SH-SY5Y (cell line): ENCODE results near the gene ROBO2.

ENCODE experiments used
- GATA2 ChIP-seq: IDR thresholded peaks from 2 replicates; pipeline ENCODE4 v1.6.1; 2011; ENCODE audit warnings: mild to moderate bottlenecking, low read depth, low read length
- GATA3 ChIP-seq: IDR thresholded peaks from 2 replicates; pipeline ENCODE4 v1.6.1; 2011; ENCODE audit warnings: low read depth, mild to moderate bottlenecking, low read length, moderate library complexity

ROBO2 gene

DNA sequence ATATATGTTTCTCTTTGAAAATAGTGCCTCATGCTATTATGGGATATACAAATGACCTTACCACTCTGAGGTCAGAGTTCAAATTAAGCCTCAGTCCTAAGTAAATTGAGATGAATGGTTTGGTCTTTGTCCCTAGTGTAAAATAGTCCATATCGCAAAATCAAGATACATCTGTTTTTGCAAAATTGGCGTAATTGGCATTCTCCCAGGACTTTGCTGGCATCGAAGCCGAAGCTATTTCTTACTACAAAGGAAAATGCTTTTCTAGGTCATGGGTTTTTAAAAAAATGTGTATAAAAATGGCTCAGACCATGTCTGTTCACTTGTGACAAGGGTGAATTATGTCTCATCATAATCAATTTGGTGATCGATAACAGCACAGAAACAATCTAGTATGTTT lies 25.9 kb downstream of the ROBO2 start:
- TF ChIP-seq GATA3 = peak; percentile 81
- peak; percentile 59; the same call in 1 of the 2 replicates for TF ChIP-seq GATA2

DNA sequence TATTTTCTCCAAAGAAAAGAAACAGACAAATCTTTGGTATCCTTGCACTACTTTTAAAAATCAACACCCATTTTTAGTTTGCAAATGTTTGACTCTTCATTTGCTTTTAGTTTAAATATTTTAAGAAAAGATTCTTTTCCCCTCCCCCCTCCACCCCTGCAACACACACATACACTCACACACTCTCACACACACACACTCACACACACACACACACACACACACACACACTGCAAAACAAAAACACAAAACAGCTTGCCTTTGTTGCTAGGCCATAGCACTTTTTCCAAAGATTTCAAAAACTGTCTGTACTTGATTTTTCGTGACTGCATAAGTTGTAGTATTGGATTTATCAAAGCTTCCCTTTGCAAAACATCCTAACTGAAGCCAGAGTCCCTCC lies 26.9 kb downstream of the ROBO2 start:
- no peak for TF ChIP-seq GATA3
- no peak for TF ChIP-seq GATA2

DNA sequence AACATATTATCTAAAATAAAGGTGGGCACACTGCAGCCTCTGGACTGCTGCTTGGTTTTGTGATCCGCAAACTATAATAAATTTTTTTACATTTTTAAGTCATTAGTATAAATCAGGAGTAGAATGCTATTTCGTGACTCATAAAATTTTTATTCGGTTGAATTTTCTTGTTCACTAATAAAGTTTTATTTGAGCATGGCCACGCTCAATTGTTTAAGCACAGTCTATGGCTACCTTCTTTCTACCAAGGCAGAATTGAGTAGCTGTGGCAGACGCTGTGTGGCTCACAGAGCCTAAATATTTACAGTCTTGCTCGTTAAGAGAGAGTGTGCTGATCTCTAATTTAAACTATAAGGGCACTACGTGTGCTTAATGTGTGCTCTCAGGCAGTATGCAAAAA lies 28.9 kb downstream of the ROBO2 start:
- TF ChIP-seq GATA3 (no peak), GATA2 (no peak)

DNA sequence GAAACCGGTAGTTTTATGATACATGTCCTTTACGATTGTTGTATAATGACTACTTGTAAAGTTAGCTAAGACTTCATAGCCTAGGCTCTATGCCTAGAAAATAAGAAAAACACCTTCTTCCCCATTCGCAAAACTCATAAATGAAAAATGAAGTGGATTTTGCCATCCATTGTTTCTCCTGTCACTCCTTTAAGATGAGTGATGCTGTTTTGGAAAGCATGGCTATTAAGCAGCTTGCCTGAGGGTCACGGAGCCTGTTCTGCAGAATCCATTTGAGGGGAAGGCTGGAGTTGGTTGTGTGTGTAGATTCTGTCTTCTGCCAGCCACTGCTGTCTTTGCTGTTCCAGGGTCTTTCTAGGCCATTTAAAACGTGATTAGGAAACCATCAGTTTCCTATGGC lies 31.5 kb downstream of the ROBO2 start:
- TF ChIP-seq GATA2 (no peak), GATA3 (no peak)

DNA sequence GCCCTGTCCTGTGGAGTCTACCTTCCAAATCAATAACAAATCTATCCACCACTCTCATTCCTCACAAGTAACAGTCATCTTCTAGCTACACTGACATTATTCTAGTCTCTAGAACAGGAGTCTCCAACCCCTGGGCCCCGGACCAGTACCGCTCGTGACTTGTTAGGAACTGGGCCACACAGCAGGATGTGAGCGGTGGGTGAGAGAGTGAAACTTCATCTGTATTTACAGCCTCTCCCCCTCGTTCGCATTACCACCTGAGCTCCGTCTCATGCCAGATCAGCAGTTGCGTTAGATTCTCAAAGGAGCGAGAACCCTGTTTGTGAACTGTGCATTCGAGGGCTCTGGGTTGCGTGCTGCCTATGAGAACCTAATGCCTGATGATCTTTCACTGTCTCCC lies 31.9 kb downstream of the ROBO2 start:
- TF ChIP-seq GATA3 (no peak), GATA2 (no peak)

DNA sequence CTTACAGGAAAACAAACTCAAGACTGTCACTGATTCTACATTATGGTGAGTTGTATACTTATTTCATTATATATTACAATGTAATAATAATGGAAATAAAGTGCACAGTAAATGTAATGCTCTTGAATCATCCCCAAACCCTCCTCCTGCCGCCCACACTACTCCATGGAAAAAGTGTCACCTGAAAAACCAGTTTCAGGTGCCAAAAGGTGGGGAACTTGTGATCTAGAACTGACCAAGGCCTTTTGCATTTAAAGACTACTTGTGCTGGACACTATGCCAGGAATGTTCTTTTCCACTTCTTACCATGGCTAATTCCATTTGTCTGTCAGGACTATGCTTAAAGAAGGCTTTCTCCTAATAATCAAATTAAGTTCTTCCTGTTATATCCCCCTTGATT lies 32.3 kb downstream of the ROBO2 start:
- TF ChIP-seq GATA3 (no peak), GATA2 (no peak)

DNA sequence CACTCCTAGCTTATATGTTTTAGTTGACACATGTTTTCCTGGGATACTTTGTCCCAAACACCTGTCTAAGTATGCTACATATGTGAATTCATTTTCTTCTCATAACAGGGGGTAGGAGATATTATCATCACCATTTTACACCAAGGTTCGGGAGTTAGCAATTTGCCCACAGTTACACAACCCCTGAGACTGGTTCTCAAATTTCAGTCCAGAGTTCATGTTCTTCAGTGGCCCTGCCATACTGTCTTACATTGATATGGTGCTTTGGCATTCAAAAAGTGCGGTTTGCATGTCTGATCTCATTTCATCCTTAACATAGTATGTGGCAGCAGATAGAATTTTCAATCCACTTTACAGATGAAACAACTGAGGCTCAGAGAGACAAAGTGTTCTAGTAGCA lies 38.4 kb downstream of the ROBO2 start:
- TF ChIP-seq GATA2 = no peak
- no peak for TF ChIP-seq GATA3

DNA sequence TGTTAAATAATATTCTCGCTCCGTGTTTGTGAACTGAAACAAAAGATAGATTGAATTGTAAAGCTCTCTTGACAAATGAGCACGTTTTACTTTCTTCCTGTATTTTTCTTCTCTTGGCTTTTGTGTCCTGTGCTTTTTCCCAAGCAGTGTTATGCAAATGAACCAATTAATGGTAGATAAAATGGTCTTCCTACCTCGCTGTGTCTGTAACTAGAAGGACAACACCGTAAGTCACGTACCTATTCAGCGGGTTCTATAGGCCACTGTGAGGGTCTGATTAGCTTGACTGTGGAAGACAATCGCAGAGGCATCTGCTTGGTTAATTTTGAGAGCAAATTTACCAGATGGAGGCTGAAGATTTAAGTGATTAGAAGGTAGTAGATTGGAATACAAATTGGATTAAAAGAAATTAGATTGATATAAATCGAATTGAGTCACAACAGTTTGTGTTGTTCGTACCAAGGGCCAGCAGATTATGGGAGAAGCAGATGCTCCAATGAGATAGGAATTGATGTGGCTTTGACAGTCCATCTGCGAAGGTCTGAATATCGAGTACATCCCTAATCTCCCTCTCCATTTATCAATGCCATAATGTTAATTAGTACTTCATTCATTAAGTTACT lies 40.2 kb downstream of the ROBO2 start:
- TF ChIP-seq GATA3 (peak; percentile 46; the same call in 1 of the 2 replicates), GATA2 (peak; percentile 40)

DNA sequence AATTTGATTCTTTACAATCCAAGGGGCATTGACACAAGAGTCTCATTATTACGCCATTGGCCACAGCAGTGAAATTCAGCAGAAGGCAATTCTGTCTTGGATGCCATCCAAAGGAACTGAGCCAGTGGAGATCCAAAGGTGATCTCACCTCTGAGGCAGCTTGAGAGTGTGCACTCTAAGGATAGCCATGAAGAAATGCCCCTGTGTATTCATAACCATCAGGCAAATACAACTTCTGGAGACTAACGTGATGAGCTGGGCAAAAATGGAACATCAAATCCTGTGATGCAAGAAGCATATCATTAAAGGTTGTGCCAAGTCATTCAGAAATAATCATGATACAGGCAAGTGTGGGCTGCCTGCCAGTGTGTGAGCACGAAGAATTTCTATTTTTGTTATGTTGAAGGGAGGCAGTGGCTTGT lies 41.4 kb downstream of the ROBO2 start:
- no peak for TF ChIP-seq GATA3

DNA sequence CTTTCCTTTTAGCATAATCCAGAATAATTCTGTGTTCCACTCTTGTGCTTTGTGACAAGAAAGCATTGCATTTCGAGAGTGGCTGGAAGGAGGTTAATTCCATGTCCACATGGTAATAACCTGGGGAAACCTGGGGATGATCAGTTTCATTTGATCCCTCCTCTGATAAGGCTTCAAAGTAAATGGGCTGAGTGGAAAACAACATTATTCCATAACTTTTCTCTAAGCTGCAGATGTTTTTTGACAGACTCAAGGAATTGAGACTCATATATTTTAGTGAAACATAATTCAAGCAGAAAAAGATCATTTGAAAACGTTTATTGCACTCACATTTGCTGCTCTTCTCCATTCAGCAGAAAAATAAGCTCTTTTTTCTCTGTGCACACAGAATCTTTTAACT lies 44.6 kb downstream of the ROBO2 start:
- TF ChIP-seq GATA2 = peak; percentile 81
- TF ChIP-seq GATA3 = peak; percentile 72

DNA sequence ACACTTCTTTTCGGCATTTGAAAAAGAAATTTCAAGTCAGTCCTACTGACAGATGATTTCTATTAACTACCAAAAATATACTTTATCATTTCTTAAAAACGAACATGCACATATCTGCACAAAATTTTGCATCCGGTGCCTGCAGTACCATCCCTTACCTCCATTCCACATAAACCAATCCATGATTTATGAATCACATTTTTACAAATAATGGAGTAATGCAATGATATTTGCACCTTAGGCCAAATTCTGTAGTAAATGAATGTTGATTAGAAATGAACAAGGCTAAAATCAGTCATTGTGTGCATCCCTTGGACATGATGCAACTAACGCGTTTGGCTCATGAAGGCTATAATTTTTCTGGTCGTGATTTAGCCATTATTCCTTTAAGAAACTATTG lies 46.5 kb downstream of the ROBO2 start:
- TF ChIP-seq GATA2 (no peak), GATA3 (no peak)

DNA sequence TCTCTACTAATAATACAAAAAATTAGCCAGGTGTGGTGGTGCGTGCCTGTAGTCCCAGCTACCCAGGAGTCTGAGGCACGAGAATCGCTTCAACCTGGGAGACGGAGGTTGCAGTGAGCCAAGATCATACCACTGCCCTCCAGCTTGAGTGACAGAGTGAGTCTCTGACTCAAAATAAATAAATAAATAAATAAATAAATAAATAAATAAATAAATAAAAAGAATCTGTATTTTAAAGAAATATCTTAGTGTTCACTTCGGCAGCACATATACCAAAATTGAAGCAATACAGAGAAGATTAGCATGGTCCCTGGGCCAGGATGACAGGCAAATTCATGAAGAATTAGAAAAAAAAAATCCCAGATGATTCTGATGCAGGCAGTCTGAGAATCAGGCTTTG lies 51.9 kb downstream of the ROBO2 start:
- TF ChIP-seq GATA3 (no peak), GATA2 (no peak)

DNA sequence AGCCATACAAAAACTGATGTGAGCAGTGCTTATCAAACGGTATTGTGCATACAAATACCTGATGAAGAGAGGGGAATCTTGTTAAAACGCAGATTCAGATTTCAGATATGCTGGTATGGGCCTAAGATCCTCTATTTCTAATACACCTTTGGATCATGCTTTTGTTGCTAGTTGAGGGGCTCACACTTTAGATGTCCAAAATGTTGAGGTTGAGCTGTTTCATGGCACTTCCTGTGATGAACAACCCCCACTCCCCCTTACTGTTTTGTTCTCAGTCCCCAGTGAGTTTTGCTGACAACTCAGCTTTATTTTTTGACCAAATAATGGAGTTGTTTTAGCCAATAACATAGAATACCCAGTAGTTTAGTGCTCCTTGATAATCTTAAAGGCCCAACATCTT lies 53.2 kb downstream of the ROBO2 start:
- TF ChIP-seq GATA3 = no peak
- no peak for TF ChIP-seq GATA2

DNA sequence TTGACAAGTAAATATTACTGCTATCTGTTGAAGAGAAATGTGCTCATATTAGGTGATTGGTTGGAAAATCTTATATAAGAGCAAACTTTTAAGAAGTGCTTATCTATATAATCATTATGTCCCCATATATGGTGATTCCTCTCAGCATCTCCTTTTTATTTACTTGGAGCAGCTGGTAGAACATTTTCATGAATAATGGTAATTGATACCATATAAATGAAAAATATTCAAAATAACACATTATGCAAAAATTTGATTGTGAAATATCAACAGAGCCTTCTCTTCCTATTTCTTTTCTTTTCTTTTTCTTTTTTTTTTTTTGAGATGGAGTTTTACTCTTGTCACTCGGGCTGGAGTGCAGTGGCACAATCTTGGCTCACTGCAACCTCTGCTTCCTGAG lies 56.2 kb downstream of the ROBO2 start:
- TF ChIP-seq GATA3 = no peak
- no peak for TF ChIP-seq GATA2

DNA sequence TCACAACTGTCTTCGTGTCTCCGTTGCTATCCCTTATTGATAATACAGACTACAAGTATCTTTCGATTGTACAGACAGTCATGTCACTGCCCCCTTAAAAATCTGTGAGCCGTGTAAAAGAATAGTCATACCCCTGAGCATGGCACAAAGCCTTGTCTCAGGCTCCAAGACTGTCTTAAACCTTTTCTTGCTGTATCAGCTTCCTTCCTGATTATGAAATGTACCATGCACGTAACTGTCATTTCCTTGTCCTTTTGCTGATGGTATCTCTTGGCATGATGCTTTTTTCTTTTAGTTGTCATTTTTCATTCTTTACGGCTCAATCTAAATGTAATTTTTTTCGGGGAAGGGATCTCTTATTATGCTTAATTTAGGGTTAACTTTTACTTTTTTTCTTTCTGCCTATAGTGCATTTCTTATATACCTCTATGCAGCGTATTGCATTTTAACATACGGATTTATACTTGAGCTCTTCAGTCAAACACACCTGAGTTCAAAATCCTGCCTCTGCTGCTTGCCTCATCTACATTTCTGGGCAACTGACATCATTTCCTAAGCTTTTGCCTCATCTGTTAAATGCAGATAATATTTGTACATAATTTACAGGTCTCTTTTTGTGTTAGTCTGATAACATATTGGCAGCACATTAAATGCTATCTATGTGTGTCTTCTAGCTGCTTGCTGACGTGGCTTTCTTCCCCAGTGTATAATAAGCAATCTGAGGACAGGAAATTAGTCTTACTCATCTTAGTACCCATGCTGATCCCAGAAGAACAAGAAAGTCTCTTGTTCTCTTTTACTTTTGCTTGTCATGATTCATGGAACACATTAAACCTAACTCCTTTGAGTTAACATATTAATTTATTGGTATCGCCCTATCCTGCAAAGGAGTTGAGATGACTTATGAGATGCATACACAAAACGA lies 57.3 kb downstream of the ROBO2 start:
- TF ChIP-seq GATA2 (no peak), GATA3 (no peak)
